HFFc6 (cell line): ENCODE data around the gene BHLHE40. TPM values are rescaled to one million over a fixed set of nuclear protein-coding genes. Genes with fewer than 3 reads are reported as not detected.

Source experiments
- DNase-seq: peaks from one replicate; pipeline ENCODE4 v3.0.0-alpha.2; 2018
- H3K27ac Mint-ChIP-seq: 2 replicates; pipeline ENCODE4 v1.8.0; 2020; ENCODE audit warnings: mild to moderate bottlenecking, mixed read lengths
- H3K27me3 Mint-ChIP-seq: 2 replicates; pipeline ENCODE4 v1.8.0; 2021; ENCODE audit warnings: mild to moderate bottlenecking, moderate library complexity, mixed read lengths; ENCODE audit not compliant: insufficient read depth
- H3K36me3 Mint-ChIP-seq: 2 replicates; pipeline ENCODE4 v1.8.0; 2021; ENCODE audit warnings: low read depth, mixed read lengths
- H3K4me1 Mint-ChIP-seq: 2 replicates; pipeline ENCODE4 v1.8.0; 2020; ENCODE audit warnings: low read depth, mixed read lengths
- H3K4me3 Mint-ChIP-seq: 2 replicates; pipeline ENCODE4 v1.8.0; 2020; ENCODE audit warnings: mild to moderate bottlenecking, moderate library complexity, mixed read lengths
- H3K9me3 Mint-ChIP-seq: 2 replicates; pipeline ENCODE4 v1.8.0; 2020; ENCODE audit warnings: mild to moderate bottlenecking, mixed read lengths
- CTCF ChIP-seq: fragments of 200-600 bp; sonication (generic); IDR thresholded peaks from 2 replicates; pipeline ENCODE4 v1.5.0; 2021; ENCODE audit warnings: antibody characterized with exemption, mild to moderate bottlenecking
- total RNA-seq, 6 experiments: library from RNA; stranded (reverse); fragmentation: NEBNext Ultra II Directional; extraction: Animal tissue kit (Norgen Biotek cat#: 25700); gene quantifications; 2 replicates in 1 of 6; 3 replicates in 5 of 6; pipeline ENCODE4 v1.2.3, GENCODE V29; 2021

The BHLHE40 gene
- total RNA-seq, 6 experiments from 2014 or later = 10.2 to 11.8 (median 10.7) TPM

- H3K36me3 Mint-ChIP-seq = no peaks in the 10 kb centered on the region
- H3K27ac Mint-ChIP-seq = peak overlapping the region; percentile 84
- no peak for TF ChIP-seq CTCF
- H3K4me3 Mint-ChIP-seq = no peak overlapping the region; the same call in 1 of the 2 replicates
- peaks cover 75% of the 10 kb centered on the region for H3K4me1 Mint-ChIP-seq
- no peaks in the 10 kb centered on the region for H3K9me3 Mint-ChIP-seq
- H3K27me3 Mint-ChIP-seq = no peaks in the 10 kb centered on the region; the same call in 1 of the 2 replicates
- peak; percentile 88 for DNase-seq
These were observed 42.2 kb downstream of the BHLHE40 start for GRCh38 chr3:5021116-5022092.

GRCh38 chr3:5022187-5022965 lies 43.1 kb downstream of the BHLHE40 start:
- DNase-seq = no peak
- Mint-ChIP-seq H3K4me1 (peaks cover 71% of the 10 kb centered on the region), H3K36me3 (no peaks in the 10 kb centered on the region), H3K27ac (peak overlapping the region; percentile 84), H3K27me3 (no peaks in the 10 kb centered on the region; the same call in 1 of the 2 replicates), H3K9me3 (no peaks in the 10 kb centered on the region), H3K4me3 (peak overlapping the region; percentile 28; the same call in 1 of the 2 replicates)
- no peak for TF ChIP-seq CTCF

GRCh38 chr3:5022966-5023776 lies 43.9 kb downstream of the BHLHE40 start:
- Mint-ChIP-seq H3K27ac (peak overlapping the region; percentile 84), H3K4me1 (peaks cover 67% of the 10 kb centered on the region), H3K27me3 (peaks cover 3% of the 10 kb centered on the region; the same call in 1 of the 2 replicates), H3K9me3 (no peaks in the 10 kb centered on the region), H3K4me3 (peak overlapping the region; percentile 59), H3K36me3 (no peaks in the 10 kb centered on the region)
- peak; percentile 96 for DNase-seq
- no peak for TF ChIP-seq CTCF

- peak overlapping the region; percentile 59; the same call in 1 of the 2 replicates for H3K4me3 Mint-ChIP-seq
- TF ChIP-seq CTCF = no peak
- peaks cover 3% of the 10 kb centered on the region; the same call in 1 of the 2 replicates for H3K27me3 Mint-ChIP-seq
- peaks cover 64% of the 10 kb centered on the region for H3K4me1 Mint-ChIP-seq
- DNase-seq = no peak
- no peaks in the 10 kb centered on the region for H3K36me3 Mint-ChIP-seq
- peak overlapping the region; percentile 84 for H3K27ac Mint-ChIP-seq
- H3K9me3 Mint-ChIP-seq = no peaks in the 10 kb centered on the region
These were observed 44.6 kb downstream of the BHLHE40 start for GRCh38 chr3:5023777-5024346.

GRCh38 chr3:5026046-5026362 lies 46.8 kb downstream of the BHLHE40 start:
- H3K4me3 Mint-ChIP-seq = peak overlapping the region; percentile 70
- H3K27ac Mint-ChIP-seq = peak overlapping the region; percentile 93
- peaks cover 3% of the 10 kb centered on the region; the same call in 1 of the 2 replicates for H3K27me3 Mint-ChIP-seq

More at GRCh38 chr3:5026046-5026362, 46.8 kb downstream of the BHLHE40 start:
- Mint-ChIP-seq H3K36me3 (no peaks in the 10 kb centered on the region), H3K9me3 (no peaks in the 10 kb centered on the region), H3K4me1 (peaks cover 46% of the 10 kb centered on the region)
- TF ChIP-seq CTCF = no peak
- no peak for DNase-seq
